Activated CD8-positive, alpha-beta memory T cell treated with anti-CD3 and anti-CD28 coated beads, Interleukin-2, amount 50 U/mL, for 4 hours (primary cell): ENCODE data around the gene FCF1.

Source experiments
- DNase-seq: peaks from one replicate; pipeline ENCODE4 v3.0.0-alpha.2; 2020

FCF1 gene

GRCh38 chr14:74784634-74785033 is 71.7 kb downstream of the FCF1 start:
- DNase-seq: no peak

- no peak for DNase-seq
Observed at GRCh38 chr14:74785056-74785613, 72.2 kb downstream of the FCF1 start.

- no peak for DNase-seq
Observed at GRCh38 chr14:74786796-74787315, 73.9 kb downstream of the FCF1 start.
